Kidney epithelial cell (primary cell): ENCODE measurements around the gene LY6G5B. TPM values are rescaled to one million over a fixed set of nuclear protein-coding genes. Genes with fewer than 3 reads are reported as not detected.

Experiments used
- DNase-seq: peaks from one replicate; pipeline ENCODE4 v3.0.0-alpha.2; 2010; ENCODE audit warnings: low read depth
- H3K27me3 ChIP-seq: 2 replicates; pipeline ENCODE4 v1.6.0; 2011; ENCODE audit warnings: low read length; ENCODE audit not compliant: control insufficient read depth, insufficient read depth
- H3K36me3 ChIP-seq: 2 replicates; pipeline ENCODE4 v1.5.1; 2011; ENCODE audit warnings: low read length; ENCODE audit not compliant: control insufficient read depth, insufficient read depth
- H3K4me3 ChIP-seq: 2 replicates; pipeline ENCODE4 v1.5.1; 2011; ENCODE audit warnings: low read depth, mild to moderate bottlenecking, control low read depth, low read length
- total RNA-seq: library from RNA; depleted of rRNA; stranded (reverse); fragments of >200 nt; gene quantifications from 2 replicates; pipeline ENCODE4 v1.2.3, GENCODE V29; 2015
- TF ChIP-seq, protein P1 (sequence below): IDR thresholded peaks from 2 replicates; pipeline ENCODE4 v1.5.1; 2011; ENCODE audit warnings: mild to moderate bottlenecking, moderate library complexity, low read length, control low read depth, inconsistent platforms; ENCODE audit not compliant: insufficient read depth, poor library complexity, severe bottlenecking

The LY6G5B gene
- total RNA-seq, 1 donor from 2014 or later = 2.8 TPM

DNA sequence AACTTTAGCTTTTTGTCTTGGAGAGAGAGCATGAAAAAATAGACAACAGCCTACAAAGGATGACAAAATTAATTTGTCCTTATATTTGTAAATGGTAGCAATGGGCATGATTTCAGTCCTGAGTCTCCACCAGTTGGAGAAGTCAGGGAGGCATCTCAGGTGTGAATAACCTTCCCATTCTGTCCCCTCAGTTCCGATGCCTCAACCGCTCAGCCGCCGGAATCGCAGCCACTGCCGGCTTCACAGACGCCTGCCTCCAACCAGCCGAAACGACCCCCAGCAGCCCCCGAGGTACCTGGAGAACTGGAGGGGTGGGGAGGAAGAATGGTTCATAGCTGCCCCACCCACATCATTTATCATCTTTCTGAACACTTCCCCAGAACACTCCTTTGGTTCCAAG lies 45.7 kb upstream of the LY6G5B start:
- Histone ChIP-seq H3K36me3 (peaks cover 7% of the 10 kb centered on the region), H3K27me3 (no peaks in the 10 kb centered on the region), H3K4me3 (no peak overlapping the region)
- TF ChIP-seq, protein P1, sequence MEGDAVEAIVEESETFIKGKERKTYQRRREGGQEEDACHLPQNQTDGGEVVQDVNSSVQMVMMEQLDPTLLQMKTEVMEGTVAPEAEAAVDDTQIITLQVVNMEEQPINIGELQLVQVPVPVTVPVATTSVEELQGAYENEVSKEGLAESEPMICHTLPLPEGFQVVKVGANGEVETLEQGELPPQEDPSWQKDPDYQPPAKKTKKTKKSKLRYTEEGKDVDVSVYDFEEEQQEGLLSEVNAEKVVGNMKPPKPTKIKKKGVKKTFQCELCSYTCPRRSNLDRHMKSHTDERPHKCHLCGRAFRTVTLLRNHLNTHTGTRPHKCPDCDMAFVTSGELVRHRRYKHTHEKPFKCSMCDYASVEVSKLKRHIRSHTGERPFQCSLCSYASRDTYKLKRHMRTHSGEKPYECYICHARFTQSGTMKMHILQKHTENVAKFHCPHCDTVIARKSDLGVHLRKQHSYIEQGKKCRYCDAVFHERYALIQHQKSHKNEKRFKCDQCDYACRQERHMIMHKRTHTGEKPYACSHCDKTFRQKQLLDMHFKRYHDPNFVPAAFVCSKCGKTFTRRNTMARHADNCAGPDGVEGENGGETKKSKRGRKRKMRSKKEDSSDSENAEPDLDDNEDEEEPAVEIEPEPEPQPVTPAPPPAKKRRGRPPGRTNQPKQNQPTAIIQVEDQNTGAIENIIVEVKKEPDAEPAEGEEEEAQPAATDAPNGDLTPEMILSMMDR = no peak
- no peak for DNase-seq

DNA sequence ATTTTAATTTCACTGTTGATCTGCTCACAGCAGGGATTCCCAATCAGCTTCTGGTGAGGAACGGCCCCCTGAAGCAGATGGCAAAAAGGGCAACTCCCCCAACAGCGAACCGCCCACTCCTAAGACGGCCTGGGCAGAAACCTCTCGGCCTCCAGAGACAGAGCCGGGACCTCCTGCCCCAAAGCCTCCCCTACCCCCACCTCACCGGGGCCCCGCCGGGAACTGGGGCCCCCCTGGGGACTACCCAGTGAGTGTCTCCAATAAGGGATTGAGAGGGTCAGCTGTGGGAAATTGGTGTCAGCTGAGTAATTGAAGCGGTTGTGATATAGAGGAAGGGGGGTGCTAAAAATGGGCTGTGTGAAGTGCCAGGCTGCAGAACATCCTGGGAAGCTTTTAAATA lies 42.8 kb upstream of the LY6G5B start:
- no peaks in the 10 kb centered on the region for H3K27me3 ChIP-seq
- H3K36me3 ChIP-seq = peaks cover 7% of the 10 kb centered on the region
- DNase-seq = no peak
- TF ChIP-seq, protein P1 = no peak
- H3K4me3 ChIP-seq = no peak overlapping the region

DNA sequence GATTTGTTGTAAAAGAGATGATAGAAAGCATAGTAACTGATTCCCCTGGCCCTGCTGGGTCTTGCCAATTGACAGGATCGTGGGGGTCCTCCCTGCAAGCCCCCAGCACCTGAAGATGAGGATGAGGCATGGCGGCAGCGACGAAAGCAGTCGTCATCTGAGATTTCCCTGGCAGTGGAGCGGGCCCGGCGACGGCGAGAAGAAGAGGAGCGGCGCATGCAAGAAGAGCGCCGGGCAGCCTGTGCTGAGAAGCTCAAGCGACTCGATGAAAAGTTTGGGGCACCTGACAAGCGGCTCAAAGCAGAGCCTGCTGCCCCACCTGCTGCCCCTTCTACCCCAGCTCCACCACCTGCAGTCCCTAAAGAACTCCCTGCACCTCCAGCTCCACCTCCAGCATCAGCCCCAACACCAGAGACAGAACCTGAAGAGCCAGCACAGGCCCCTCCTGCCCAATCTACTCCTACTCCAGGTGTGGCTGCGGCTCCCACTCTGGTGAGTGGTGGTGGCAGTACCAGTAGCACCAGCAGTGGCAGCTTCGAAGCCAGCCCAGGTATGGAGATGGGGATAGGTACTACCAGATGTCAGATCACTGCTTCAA lies 42.0 kb upstream of the LY6G5B start:
- peaks cover 8% of the 10 kb centered on the region for H3K36me3 ChIP-seq
- TF ChIP-seq, protein P1 = no peak
- no peak overlapping the region for H3K4me3 ChIP-seq
- no peak for DNase-seq
- H3K27me3 ChIP-seq = no peaks in the 10 kb centered on the region

DNA sequence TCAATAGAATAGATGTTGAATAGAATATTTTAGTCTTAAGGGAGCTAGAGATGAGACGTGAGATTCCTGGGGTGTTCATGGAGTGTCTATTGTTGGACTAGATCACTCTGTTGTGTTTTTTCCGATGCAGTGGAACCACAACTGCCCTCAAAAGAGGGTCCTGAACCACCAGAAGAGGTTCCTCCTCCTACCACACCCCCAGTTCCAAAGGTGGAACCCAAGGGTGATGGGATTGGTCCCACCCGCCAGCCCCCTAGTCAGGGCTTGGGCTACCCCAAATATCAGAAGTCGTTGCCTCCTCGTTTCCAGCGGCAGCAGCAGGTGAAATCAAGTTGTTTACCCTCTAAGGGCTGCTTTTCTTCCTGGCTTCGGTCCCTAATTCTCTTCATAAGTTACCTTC lies 40.8 kb upstream of the LY6G5B start:
- no peak for DNase-seq
- Histone ChIP-seq H3K27me3 (no peaks in the 10 kb centered on the region), H3K36me3 (peaks cover 9% of the 10 kb centered on the region), H3K4me3 (no peak overlapping the region)
- TF ChIP-seq, protein P1 = no peak

DNA sequence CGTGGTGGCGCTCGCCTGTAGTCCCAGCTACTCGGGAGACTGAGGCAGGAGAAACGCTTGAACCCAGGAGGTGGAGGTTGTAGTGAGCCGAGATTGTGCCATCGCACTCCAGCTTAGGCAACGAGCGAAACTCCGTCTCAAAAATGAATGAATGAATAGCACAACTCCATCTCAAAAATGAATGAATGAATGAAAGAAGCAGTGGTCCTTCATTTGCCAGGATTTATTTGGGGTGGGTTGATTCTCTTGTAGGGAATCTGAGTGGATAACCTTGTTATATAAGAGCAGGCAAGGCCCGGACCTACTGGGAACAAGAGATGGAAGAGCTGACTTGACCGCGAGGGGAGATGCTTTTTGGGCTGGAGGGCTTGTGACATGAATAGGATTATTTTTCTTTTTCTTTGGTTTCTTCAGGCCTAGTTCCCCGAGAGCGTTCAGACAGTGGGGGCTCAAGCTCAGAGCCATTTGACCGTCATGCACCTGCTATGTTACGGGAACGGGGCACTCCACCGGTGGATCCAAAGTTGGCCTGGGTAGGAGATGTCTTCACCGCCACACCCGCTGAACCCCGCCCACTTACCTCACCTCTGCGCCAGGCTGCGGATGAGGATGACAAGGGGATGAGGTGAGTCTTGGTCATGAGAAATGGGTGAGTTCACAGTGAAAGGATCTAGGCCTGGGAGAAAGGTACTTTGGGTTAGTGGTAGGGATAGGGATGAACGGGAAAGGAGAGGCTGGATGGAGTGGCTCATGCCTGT lies 39.4 kb upstream of the LY6G5B start:
- H3K36me3 ChIP-seq = peaks cover 9% of the 10 kb centered on the region
- no peak for DNase-seq

More for the DNA sequence above, 39.4 kb upstream of the LY6G5B start:
- TF ChIP-seq, protein P1 = no peak
- no peak overlapping the region for H3K4me3 ChIP-seq
- H3K27me3 ChIP-seq = no peaks in the 10 kb centered on the region
